ENCODE measurements around the gene BEST3. TPM values are rescaled to one million over a fixed set of nuclear protein-coding genes. Genes with fewer than 3 reads are reported as not detected.
A peak's percentile ranks its signal among the peaks of the same experiment; 100 is the strongest.

BEST3 gene
- total and polyA plus RNA-seq, 2 donors (not counting 1 experiment from before 2014, with no cell fraction given): not detected

DNA sequence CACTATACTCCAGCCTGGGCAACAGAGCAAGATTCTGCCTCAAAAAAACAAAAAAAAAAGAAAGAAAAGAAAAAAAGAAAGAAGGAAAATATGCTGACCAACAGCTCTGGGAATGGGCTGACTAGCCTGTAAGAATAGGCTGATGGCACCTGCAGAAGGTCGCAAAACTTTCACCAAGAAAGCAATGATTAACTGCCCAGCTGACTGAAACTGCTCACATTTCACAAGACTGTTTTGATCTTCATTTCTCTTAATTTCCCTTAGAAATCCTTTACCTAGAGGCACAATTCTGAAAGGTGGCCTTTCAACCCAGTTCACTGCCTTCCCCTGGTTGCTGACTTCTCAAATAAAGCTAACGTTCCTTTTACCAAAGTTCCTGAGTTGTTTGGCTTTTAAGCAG is 12.4 kb downstream of the BEST3 start:
- no peak for DNase-seq (ENCODE audit: low read depth in 2 of 2)

DNA sequence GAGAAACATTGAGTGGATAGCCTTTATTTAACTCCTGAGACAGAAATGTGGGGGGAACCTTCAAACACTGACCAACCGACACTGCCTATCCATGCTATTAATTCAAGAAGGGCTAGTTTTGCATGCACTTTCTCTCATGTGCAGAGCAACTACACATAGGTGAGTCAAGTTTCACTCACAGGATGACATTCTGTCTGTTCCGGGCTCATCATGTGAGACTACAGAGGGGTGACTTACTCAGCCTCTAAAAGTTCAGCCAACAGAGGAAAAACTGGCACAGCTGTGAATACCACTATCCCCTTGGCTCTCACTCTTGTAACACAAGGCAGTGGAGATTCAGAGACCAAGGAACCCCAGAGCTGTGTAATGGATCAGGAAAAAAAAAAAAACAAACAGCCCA is 13.3 kb downstream of the BEST3 start:
- H3K79me2 ChIP-seq (ENCODE audit: control insufficient read depth, insufficient read depth, low read length): no peaks in the 10 kb centered on the region
- H3K9ac ChIP-seq (ENCODE audit: insufficient read depth, low read length): no peak overlapping the region
- peaks cover 6% of the 10 kb centered on the region for H3K4me1 ChIP-seq (ENCODE audit: control insufficient read depth, extremely low read depth, insufficient read depth, low read length)
- no peaks in the 10 kb centered on the region for H3K9me3 ChIP-seq (ENCODE audit: control insufficient read depth, insufficient read depth, low read depth, low read length)
- no peak overlapping the region for H3K27ac ChIP-seq (ENCODE audit: insufficient read depth, low read length)
- TF ChIP-seq, protein P1, sequence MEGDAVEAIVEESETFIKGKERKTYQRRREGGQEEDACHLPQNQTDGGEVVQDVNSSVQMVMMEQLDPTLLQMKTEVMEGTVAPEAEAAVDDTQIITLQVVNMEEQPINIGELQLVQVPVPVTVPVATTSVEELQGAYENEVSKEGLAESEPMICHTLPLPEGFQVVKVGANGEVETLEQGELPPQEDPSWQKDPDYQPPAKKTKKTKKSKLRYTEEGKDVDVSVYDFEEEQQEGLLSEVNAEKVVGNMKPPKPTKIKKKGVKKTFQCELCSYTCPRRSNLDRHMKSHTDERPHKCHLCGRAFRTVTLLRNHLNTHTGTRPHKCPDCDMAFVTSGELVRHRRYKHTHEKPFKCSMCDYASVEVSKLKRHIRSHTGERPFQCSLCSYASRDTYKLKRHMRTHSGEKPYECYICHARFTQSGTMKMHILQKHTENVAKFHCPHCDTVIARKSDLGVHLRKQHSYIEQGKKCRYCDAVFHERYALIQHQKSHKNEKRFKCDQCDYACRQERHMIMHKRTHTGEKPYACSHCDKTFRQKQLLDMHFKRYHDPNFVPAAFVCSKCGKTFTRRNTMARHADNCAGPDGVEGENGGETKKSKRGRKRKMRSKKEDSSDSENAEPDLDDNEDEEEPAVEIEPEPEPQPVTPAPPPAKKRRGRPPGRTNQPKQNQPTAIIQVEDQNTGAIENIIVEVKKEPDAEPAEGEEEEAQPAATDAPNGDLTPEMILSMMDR (conservative IDR thresholded peaks at IDR 0.05 in 1 of 2, IDR thresholded peaks at IDR 0.05 in 1 of 2; ENCODE audit: low read depth in 1 of 2, low read length in 2 of 2): no peak
- TF ChIP-seq EZH2 (IDR thresholded peaks at IDR 0.05; ENCODE audit: low read length, missing control alignments): no peak
- H3K27me3 ChIP-seq (ENCODE audit: control insufficient read depth, insufficient read depth, low read length): no peaks in the 10 kb centered on the region
- H4K20me1 ChIP-seq (ENCODE audit: control insufficient read depth, extremely low read depth, insufficient read depth, low read length): no peaks in the 10 kb centered on the region
- H3K4me3 ChIP-seq (replicated peaks in 1 of 4; ENCODE audit: control extremely low read depth in 1 of 4, insufficient read depth in 1 of 4, low read depth in 3 of 4, low read length in 4 of 4): no peak overlapping the region
- no peak overlapping the region for H2AFZ ChIP-seq (ENCODE audit: low read length)
- DNase-seq (ENCODE audit: low read depth in 2 of 2): peak; percentile 2 to 70
- no peak overlapping the region for H3K4me2 ChIP-seq (ENCODE audit: extremely low read depth, insufficient read depth, low read length)
- no peaks in the 10 kb centered on the region for H3K36me3 ChIP-seq (ENCODE audit: control insufficient read depth, insufficient read depth, low read length)

More for the DNA sequence above, 12.4 kb downstream of the BEST3 start:
- H3K79me2 ChIP-seq (ENCODE audit: control insufficient read depth, insufficient read depth, low read length): no peaks in the 10 kb centered on the region
- H3K4me1 ChIP-seq (ENCODE audit: control insufficient read depth, extremely low read depth, insufficient read depth, low read length): peaks cover 6% of the 10 kb centered on the region
- H4K20me1 ChIP-seq (ENCODE audit: control insufficient read depth, extremely low read depth, insufficient read depth, low read length): no peaks in the 10 kb centered on the region
- H3K9ac ChIP-seq (ENCODE audit: insufficient read depth, low read length): no peak overlapping the region
- H2AFZ ChIP-seq (ENCODE audit: low read length): no peak overlapping the region
- no peak overlapping the region for H3K27ac ChIP-seq (ENCODE audit: insufficient read depth, low read length)
- TF ChIP-seq, protein P1 (conservative IDR thresholded peaks at IDR 0.05 in 1 of 2, IDR thresholded peaks at IDR 0.05 in 1 of 2; ENCODE audit: low read depth in 1 of 2, low read length in 2 of 2): no peak
- H3K27me3 ChIP-seq (ENCODE audit: control insufficient read depth, insufficient read depth, low read length): no peaks in the 10 kb centered on the region
- H3K9me3 ChIP-seq (ENCODE audit: control insufficient read depth, insufficient read depth, low read depth, low read length): no peaks in the 10 kb centered on the region
- H3K36me3 ChIP-seq (ENCODE audit: control insufficient read depth, insufficient read depth, low read length): no peaks in the 10 kb centered on the region
- H3K4me2 ChIP-seq (ENCODE audit: extremely low read depth, insufficient read depth, low read length): no peak overlapping the region
- H3K4me3 ChIP-seq (replicated peaks in 1 of 4; ENCODE audit: control extremely low read depth in 1 of 4, insufficient read depth in 1 of 4, low read depth in 3 of 4, low read length in 4 of 4): no peak overlapping the region

DNA sequence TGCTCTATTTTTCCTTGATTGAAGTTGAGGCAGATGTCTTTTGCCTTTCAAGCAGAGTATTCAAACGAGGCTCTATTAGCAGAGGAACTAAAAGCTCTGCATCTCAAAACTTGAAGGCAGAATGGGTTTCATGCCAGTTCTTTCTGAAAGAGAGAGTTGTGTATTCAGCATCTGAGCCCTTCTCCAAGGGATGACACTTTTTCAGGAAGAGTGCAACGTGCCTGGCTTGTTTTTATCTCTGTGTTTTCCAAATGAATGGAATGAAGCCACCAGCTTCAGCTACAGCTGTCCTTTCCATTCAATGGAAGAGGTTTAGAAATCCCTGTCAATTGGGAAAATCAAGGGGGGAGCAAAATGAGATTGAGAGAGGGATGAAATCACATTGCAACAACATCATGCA is 14.6 kb downstream of the BEST3 start:
- H3K79me2 ChIP-seq (ENCODE audit: control insufficient read depth, insufficient read depth, low read length): no peaks in the 10 kb centered on the region
- H3K27me3 ChIP-seq (ENCODE audit: control insufficient read depth, insufficient read depth, low read length): no peaks in the 10 kb centered on the region
- no peaks in the 10 kb centered on the region for H4K20me1 ChIP-seq (ENCODE audit: control insufficient read depth, extremely low read depth, insufficient read depth, low read length)
- DNase-seq (ENCODE audit: low read depth in 2 of 2): no peak
- no peak overlapping the region for H3K9ac ChIP-seq (ENCODE audit: insufficient read depth, low read length)
- no peaks in the 10 kb centered on the region for H3K36me3 ChIP-seq (ENCODE audit: control insufficient read depth, insufficient read depth, low read length)
- H3K9me3 ChIP-seq (ENCODE audit: control insufficient read depth, insufficient read depth, low read depth, low read length): no peaks in the 10 kb centered on the region
- no peak overlapping the region for H3K27ac ChIP-seq (ENCODE audit: insufficient read depth, low read length)
- H3K4me1 ChIP-seq (ENCODE audit: control insufficient read depth, extremely low read depth, insufficient read depth, low read length): peaks cover 6% of the 10 kb centered on the region
- H2AFZ ChIP-seq (ENCODE audit: low read length): no peak overlapping the region
- no peak overlapping the region for H3K4me3 ChIP-seq (replicated peaks in 1 of 4; ENCODE audit: control extremely low read depth in 1 of 4, insufficient read depth in 1 of 4, low read depth in 3 of 4, low read length in 4 of 4)
- H3K4me2 ChIP-seq (ENCODE audit: extremely low read depth, insufficient read depth, low read length): no peak overlapping the region
- TF ChIP-seq, protein P1 (conservative IDR thresholded peaks at IDR 0.05 in 1 of 2, IDR thresholded peaks at IDR 0.05 in 1 of 2; ENCODE audit: low read depth in 1 of 2, low read length in 2 of 2): no peak
- TF ChIP-seq EZH2 (IDR thresholded peaks at IDR 0.05; ENCODE audit: low read length, missing control alignments): no peak

All from fibroblast of lung (primary cell).